AG08396 (cell line): ENCODE results near the gene C9orf57.
A peak's percentile ranks its signal among the peaks of the same experiment; 100 is the strongest.
"Not testable (repeated sequence)": the region's sequence is repeated elsewhere in the genome, so short reads cannot be mapped to it uniquely, and the experiment has no call there.

Source experiments
- DNase-seq: peaks from one replicate; pipeline ENCODE4 v3.0.0; 2012; ENCODE audit warnings: low spot score, mixed read lengths

C9orf57 gene

DNA sequence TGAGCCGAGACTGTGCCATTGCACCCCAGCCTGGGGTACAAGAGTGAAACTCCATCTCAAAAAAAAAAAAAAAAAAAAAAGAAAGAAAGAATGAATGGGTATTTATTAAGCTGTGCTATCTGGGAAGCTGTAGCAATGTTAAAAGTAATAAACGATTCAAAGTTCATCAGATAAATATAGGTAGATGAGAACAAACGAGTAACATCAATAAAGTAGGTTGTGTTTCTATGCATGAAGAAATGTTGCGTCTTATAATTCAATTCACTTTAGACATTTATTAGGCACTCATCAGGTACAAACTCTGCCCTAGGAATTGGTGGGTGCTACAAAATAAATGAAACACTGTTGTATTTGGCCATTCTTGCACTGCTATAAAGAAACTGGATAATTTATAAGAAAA is 36.8 kb downstream of the C9orf57 start:
- no peak for DNase-seq

DNA sequence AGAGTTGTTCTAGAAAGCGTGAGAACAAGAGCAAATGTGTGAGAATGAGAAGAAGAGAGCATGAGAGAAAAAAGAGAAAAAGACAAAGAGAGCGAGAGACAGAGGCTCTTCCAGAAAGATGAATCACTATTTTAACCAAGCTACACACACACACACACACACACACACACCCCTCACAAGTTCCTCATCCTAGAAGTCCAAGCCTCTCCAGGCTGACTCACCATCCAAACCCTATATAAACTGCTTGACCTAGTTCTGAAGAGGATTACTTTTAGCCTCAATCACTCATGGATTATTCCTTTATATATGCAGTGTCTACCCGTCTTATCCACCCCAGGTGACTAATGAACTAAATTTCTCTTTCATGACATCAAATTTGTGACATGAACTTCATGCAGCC is 37.6 kb downstream of the C9orf57 start:
- DNase-seq, result peak; percentile 54

DNA sequence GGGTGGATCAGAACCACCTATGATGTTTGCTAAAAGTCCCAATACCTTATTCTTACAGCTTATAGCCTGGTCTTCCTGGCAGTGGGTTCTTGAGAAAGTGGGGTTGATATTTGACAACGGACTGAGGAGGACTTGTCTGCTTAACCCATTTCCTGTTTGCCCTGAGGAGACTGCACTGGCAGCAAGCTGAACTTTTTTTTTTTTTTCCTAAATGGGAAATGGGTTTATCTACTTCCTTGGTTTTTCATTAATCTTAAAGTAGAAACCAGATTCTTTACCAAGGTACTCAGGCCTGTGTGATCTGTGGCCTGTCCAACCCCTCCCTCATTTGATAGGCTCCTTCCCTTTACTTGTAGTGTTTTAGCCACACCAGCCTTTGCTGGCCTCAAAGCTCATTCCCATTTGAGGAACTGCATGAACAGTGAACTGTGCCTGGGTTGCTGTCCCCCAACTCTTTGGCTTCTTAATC is 47.1 kb downstream of the C9orf57 start:
- DNase-seq, result no peak

DNA sequence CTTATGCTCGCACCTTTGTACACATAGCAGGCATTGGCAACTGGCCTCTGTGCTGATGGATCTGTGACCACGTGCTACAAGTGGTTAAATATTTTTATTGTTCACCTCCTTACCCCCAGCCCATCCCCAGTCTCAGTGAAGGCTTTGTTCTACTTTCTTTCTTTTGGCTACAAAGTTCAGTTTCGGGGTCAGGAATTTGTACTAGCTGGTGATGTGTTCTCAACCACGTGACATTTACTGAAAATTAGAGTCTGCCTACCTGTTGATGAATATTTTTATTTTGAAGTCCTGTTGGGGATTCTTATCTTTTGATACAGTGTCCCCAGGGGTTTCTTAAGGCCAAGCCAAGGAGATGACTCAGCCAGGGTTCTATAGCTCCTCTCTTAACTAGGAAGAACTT is 47.8 kb downstream of the C9orf57 start:
- no peak for DNase-seq

DNA sequence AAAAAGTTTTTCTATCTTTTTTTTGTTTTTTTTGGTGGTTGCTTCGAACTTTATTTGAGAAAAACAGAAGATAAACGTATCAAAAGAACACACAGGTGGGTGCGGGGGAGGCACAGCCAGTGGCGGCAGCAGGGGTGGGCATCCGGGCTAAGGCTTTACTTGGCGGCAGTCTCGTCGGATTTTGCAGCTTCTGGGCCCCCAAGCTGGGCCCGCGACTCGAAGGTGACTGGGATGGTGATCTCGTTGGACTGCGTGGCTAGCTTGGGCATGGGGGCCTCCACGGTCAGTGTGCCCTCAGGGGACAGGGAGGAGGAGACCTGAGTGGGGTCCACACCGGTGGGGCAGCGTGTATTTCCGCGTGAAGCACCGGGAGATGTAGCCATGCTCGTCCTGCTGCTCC is 52.7 kb downstream of the C9orf57 start:
- not testable (repeated sequence) for DNase-seq

DNA sequence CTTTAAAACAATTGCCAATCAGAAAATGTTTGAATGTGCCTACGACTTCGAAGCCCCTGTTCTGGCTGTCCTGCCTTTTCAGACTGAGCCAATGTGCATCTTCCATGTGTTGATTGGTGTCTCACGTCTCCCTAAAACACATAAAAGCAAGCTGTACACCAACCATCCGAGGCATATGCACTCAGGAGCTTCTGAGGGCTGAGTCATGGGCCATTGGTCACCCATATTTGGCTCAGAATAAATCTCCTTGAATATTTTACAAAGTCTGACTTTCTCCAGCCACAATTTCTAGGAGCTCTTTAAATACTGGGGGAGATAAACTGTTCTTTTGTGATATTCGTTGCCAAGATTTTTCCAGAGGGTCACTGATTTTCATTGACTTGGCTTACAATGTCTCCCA is 53.9 kb downstream of the C9orf57 start:
- peak; percentile 25 for DNase-seq

DNA sequence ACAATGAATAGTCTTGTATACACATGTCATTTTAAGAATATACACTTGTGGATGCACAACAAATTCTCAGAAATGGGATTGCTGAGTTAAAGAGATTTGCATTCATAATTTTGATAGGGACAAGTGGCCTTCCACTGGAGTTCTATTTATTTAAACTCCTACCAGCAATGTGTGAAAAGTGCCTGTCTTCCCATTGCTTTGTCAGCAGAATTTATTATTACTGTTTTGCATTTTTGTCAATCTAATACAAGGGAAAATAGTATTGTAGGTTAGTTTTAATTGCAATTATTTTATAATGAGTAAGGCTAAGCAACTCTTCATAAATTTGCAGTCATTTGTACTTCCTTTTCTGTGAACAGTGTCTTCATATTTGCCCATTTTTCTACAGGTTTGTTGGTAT is 55.0 kb downstream of the C9orf57 start:
- no peak for DNase-seq
